GM12873 (cell line): Measurements from ENCODE around the gene ITGA4.

ENCODE experiments used
- CTCF ChIP-seq: IDR thresholded peaks from 2 replicates; pipeline ENCODE4 v1.5.1; 2012; ENCODE audit warnings: low read depth, mild to moderate bottlenecking, moderate library complexity, low read length, control low read depth; ENCODE audit not compliant: insufficient read depth; ENCODE audit errors: missing control alignments

The ITGA4 gene

GRCh38 chr2:181441670-181442069 lies 15.5 kb upstream of the ITGA4 start:
- TF ChIP-seq CTCF = no peak

- TF ChIP-seq CTCF = no peak
Measured at GRCh38 chr2:181444654-181445053, 12.5 kb upstream of the ITGA4 start.

- TF ChIP-seq CTCF = no peak
Measured at GRCh38 chr2:181446985-181447384, 10.2 kb upstream of the ITGA4 start.

GRCh38 chr2:181454686-181455450 lies 2.3 kb upstream of the ITGA4 start:
- TF ChIP-seq CTCF = no peak

- TF ChIP-seq CTCF = no peak
Measured at GRCh38 chr2:181456660-181457120, 496 bp upstream of the ITGA4 start.

GRCh38 chr2:181457741-181458425 lies 697 bp downstream of the ITGA4 start:
- no peak for TF ChIP-seq CTCF

- TF ChIP-seq CTCF = no peak
Measured at GRCh38 chr2:181458871-181459270, 1.7 kb downstream of the ITGA4 start.
